Inferior parietal cortex (tissue), 1 donor: ENCODE results near the gene PTRH1.
A peak's percentile ranks its signal among the peaks of the same experiment; 100 is the strongest.

Experiments
- DNase-seq: peaks from one replicate; pipeline ENCODE4 v3.0.0-alpha.2; 2016; ENCODE audit errors: extremely low spot score

Gene PTRH1

GRCh38 chr9:127697575-127697974 is 17.9 kb downstream of the PTRH1 start:
- DNase-seq = no peak

- no peak for DNase-seq
Observed at GRCh38 chr9:127694890-127695720, 20.4 kb downstream of the PTRH1 start.

DNA sequence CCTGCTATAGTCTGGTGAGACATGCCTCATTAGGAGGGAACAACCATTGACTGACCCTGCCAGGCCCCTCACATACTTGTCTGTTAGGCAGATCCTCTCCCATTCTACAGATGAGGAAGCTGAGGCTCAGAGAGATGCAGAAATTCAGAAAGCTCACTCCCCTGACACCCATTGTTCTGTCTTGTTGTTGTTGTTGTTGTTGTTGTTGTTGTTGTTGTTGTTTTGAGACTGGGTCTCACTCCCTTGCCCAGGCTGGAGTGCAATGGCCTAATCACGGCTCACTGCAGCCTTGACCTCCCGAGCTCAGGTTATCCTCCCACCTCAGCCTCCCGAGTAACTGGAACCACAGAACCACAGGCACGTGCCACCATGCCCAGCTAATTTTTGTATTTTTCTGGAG is 21.8 kb downstream of the PTRH1 start:
- DNase-seq = no peak

DNA sequence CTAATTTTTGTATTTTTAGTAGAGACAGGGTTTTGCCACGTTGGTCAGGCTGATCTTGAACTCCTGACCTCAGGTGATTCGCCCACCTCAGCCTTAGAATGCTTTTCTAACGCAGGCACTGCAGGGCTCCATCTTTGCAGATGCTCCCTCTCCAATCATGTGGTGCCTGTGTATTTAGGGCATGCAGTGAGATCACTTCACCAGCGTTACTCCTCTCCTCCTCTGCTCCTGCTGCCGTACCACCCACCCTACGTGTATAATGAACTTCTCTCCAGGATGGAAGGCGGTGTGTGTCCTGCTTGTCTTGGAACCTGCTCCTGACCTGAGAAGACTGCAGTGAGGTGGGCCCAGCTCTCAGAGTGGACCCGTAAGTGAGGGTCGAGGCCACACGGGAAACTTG is 22.3 kb downstream of the PTRH1 start:
- peak; percentile 41 for DNase-seq

- DNase-seq = no peak
Observed at GRCh38 chr9:127692071-127692470, 23.4 kb downstream of the PTRH1 start.

GRCh38 chr9:127690735-127691134 is 24.7 kb downstream of the PTRH1 start:
- DNase-seq = no peak

DNA sequence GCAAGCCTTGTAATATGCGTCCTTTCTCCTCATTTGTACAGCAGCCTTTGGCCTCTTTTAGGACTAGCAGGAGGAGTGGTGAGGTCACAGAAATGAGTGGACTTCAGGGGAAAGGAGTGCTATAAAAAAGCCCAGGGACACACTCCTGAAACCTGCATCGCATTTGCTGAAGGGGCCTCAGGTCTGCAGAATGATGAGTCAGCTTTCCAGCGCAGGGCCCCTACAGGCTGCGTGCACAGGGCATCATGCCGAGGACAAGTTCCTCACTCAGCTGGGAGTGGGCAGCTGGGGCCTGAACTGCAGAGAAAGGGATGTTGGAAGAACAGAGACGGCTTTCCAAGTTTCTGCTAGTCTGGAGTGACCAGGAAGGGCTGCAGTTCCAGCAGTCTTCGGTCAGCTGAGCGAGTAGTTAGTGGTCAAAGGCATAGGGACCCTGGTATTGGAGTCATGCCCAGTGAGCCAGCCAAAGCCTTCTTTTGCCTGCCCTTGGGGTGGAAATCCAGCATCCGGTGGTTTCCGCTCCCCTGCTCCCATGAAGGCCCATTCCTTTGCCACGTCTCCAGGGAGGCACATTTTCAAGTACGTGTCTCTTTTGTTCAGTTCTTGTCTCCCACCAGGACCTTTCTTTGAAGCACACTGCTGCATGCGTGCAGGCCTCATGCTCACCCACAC is 26.0 kb downstream of the PTRH1 start:
- no peak for DNase-seq

GRCh38 chr9:127686461-127687393 is 28.7 kb downstream of the PTRH1 start:
- DNase-seq = peak; percentile 33

DNA sequence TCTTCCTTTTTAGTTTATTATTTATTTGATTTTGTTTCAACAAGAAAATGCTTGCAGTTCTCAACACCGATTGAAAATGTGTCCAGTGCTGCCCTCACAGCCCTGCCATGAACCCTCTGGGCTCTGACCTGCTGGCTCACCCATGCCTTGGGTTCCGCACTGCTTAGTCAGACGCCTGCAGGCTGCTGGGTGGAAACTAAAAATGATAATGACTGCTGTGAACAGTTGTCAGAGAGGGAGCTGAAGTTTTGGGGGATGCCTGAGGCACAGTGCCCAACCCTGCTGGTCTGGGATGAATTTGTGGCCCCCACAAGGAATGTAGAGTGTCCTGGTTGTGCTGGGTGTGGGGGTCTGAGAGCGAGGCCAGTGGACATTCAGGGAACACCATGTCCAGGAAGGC is 30.9 kb downstream of the PTRH1 start:
- DNase-seq = no peak

DNA sequence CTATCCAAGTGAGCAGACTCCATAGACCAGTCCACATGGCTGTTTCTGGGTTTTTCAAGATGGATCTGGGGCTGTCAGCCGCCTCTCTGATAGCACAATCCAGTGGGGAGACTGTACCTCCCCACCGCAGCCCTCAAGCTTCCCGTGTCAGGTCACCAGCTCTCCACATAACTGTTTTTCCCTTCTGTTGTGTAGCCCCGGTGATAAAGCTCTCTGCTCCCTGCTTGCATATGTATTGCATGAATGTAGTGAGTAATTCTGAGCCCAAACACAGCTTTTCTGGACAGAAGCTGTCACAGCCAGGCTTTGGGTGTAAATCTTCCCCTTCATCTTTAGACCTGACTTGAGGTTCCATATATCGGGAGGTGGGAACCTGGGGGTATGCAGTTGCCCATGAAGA is 31.7 kb downstream of the PTRH1 start:
- DNase-seq = no peak

DNA sequence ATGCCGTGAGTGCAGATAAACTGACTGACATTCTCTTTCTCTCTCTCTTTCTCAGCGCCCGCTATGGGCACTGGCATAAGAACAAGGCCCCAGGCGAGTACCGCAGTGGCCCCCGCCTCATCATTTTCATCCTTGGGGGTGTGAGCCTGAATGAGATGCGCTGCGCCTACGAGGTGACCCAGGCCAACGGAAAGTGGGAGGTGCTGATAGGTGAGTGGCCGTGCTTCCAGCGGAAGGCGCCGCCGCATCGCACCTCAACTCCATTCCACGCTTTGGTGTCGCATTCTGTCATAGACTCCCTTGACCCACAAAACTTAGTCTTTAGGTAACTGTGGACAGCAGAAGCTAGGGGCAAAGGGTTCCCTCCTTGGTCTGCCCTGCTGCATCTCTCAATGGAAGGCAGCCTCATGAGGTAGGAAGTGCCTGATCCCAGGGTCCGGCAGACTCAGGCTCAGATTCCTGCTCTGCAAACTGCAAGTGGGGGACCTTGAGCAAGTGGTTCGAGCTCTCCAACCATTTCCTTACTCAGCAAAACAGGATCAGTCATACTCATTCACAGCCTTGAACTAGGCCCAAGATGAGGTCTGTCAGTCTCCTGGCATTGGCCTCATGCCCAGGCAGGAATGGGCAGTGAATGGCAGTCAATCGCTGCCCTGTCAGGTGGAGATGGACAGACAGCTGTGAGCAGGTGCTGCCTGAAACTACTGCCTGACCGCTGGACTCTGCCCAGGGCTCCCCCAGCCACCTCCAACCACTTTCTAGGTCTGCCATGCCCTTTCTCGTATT is 32.9 kb downstream of the PTRH1 start:
- no peak for DNase-seq

GRCh38 chr9:127680846-127681245 is 34.6 kb downstream of the PTRH1 start:
- peak; percentile 58 for DNase-seq

DNA sequence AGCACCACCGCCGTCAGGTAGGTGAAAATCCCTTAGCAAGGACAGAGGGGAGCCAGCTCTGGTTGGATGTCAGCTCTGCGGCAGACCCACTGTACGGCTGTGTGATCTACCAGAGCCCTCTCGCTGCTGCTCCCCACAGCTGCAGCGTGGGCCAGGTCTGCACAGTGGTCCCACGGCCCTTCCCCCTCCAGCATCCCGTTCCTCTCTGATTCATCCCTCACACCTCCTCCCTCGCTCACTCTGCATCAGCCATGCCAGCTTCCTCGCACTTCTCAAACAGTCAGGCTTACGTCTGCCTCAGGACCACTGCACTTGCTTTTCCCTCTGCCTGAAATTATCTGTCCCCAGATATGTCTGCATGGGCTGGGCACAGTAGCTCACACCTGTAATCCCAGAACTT is 35.2 kb downstream of the PTRH1 start:
- DNase-seq = peak; percentile 35

- DNase-seq = peak; percentile 21
Observed at GRCh38 chr9:127679506-127679905, 36.0 kb downstream of the PTRH1 start.

- peak; percentile 51 for DNase-seq
Observed at GRCh38 chr9:127676638-127677037, 38.8 kb downstream of the PTRH1 start.

- no peak for DNase-seq
Observed at GRCh38 chr9:127673234-127673633, 42.2 kb downstream of the PTRH1 start.

GRCh38 chr9:127667906-127668305 is 47.6 kb downstream of the PTRH1 start:
- no peak for DNase-seq

DNA sequence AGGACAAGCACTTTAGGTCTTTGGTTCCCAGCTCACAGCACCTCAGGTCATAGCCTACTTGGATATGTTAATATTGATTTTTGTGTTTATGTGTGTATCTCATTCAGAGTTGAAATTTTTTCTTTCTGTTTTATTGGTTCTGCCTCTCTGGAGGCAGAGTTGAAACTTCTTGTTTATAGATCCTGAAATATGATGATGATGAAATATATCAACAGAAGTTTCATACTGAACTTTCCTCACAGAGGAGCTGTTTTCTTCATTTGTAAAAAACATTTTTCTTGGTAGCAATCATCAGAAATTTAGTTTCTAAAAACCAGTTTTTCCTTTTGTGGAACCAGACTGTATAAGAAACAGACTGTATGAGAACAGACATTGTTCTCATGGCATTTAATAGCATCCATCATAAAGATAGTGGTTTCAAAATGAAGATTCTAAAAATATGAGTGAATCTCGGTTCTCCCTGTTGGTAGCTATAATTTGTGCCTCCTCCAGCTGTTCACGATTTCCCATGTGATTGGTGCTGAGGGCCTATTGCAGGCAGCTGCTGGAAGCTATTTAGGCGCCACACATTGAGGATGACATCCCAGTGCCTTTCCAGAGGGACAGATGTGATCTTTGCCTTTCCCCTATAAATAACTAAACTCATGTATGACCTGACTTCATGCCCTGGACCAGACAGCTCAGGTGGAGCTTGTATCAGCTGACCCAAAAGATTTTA is 48.2 kb downstream of the PTRH1 start:
- peak; percentile 40 for DNase-seq

DNA sequence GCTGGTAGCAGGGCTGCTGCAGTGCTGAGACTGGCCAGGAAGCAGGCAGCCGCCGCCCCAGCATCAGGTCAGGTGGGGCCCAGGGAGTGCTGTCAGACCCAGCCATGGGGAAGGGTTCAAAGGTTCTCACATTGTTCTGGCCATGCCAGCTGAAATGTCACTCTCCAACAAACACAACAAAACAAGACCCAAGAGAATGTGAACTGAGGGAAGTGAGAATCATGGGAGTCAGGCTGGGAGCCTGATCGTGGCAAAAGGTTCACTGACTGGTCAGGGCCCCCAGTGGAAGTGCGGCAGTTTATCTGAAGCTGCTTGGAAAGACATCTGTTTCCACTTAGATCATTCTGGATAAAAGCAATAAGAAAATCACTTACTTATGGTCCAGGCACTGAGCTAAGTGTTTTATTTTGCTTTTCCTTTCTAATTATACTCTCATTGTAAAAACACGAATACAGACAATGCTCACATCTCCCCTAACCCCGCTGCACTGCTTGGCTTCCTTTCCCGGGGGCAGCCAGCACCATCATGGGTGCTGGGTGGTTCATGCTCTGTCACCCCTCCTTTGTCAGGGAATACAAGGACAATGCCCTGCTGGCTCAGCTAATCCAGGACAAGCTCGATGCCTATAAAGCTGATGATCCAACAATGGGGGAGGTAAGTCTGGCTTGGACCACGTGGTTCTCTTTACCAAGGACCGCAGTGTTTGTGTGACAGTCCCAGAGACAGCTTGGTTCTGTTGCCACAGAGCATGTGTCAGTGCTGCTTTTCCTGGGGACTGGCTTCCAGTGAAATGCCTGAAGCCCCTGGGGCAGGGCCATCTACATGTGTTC is 50.6 kb downstream of the PTRH1 start:
- no peak for DNase-seq

DNA sequence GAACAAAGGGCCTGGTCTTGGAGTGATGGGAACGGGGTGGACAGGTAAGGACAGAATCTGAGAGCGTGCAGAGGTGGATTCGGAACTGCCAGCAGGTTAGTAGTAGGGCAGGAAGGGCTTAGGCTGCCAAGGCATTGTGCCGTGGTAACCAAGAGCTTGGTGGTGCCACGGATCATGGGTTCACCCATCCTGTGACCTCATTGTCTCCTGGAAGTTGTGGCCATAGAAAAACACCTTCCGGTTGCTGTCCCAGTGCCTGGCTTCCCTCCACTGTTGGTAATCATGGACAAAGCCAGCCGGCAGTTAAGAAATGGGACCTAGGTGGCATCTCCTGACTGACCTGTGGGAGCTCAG is 51.2 kb downstream of the PTRH1 start:
- DNase-seq = no peak
